LNCaP clone FGC (cell line): ENCODE measurements around the gene CLSTN2.

Experiments used
- DNase-seq: peaks from one replicate; pipeline ENCODE4 v3.0.0-alpha.2; 2011; ENCODE audit warnings: low read depth
- H3K4me3 ChIP-seq: 2 replicates; pipeline ENCODE4 v1.5.1; 2011; ENCODE audit warnings: mild to moderate bottlenecking, low read depth, low read length, control low read depth
- TF ChIP-seq, protein P1 (sequence below): IDR thresholded peaks from 2 replicates; pipeline ENCODE4 v1.5.1; 2012; ENCODE audit warnings: mild to moderate bottlenecking; ENCODE audit not compliant: control insufficient read depth, insufficient read depth; ENCODE audit errors: extremely low read depth

The CLSTN2 gene

DNA sequence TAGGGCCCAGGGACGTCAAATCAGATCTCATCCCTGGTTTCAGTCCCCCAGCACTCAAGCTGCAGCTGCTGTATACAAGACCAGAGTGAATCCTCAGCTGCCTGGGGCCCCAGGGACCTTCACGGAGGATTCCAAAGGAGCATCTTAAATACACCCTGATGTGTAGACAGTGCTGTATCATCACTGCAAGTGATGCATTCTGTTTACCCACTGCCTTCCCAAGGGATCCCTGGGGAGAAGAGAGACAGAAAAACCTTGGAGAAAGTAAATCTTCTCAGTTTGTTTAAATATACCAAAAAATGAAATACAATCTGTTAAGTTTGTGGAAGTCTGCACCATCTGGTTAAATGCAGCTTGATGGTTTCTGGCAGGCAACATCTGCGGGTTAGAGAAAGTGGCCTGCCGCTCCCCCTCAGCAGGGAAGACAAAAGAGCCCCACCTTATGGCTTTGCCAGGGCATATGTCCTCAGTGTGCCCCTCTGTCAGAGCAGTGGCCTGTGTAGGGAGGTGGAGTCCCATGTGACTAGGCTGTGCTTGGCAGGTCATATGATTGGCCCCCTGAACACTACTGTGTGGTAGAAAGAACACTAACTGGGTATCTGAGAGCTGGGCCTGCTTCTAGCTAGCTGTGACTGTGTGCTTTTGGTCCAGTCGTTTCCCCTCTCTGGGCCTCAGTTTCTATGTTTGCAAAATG is 520.7 kb downstream of the CLSTN2 start:
- no peak for DNase-seq
- no peak overlapping the region for H3K4me3 ChIP-seq
- TF ChIP-seq, protein P1, sequence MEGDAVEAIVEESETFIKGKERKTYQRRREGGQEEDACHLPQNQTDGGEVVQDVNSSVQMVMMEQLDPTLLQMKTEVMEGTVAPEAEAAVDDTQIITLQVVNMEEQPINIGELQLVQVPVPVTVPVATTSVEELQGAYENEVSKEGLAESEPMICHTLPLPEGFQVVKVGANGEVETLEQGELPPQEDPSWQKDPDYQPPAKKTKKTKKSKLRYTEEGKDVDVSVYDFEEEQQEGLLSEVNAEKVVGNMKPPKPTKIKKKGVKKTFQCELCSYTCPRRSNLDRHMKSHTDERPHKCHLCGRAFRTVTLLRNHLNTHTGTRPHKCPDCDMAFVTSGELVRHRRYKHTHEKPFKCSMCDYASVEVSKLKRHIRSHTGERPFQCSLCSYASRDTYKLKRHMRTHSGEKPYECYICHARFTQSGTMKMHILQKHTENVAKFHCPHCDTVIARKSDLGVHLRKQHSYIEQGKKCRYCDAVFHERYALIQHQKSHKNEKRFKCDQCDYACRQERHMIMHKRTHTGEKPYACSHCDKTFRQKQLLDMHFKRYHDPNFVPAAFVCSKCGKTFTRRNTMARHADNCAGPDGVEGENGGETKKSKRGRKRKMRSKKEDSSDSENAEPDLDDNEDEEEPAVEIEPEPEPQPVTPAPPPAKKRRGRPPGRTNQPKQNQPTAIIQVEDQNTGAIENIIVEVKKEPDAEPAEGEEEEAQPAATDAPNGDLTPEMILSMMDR: no peak

DNA sequence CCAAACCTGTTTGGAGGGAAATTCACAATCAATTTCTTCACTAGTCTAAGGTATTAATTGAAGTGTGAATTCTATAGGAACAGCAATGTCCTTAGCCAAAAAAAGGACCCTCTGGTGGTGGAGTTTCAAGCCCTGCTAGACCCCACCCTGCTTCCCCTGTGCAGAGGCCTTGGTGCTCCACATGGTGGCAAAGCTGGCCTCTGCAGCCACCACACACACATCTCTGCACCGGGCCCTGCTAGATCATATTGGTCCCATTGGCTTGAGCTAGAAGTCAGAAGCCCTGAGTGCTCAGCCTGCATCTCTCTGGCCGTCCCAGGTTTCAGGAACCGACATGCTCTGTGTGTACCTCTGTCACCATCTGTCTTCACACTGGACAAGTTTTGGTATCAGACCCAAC is 522.0 kb downstream of the CLSTN2 start:
- TF ChIP-seq, protein P1: no peak
- H3K4me3 ChIP-seq: no peak overlapping the region
- no peak for DNase-seq

DNA sequence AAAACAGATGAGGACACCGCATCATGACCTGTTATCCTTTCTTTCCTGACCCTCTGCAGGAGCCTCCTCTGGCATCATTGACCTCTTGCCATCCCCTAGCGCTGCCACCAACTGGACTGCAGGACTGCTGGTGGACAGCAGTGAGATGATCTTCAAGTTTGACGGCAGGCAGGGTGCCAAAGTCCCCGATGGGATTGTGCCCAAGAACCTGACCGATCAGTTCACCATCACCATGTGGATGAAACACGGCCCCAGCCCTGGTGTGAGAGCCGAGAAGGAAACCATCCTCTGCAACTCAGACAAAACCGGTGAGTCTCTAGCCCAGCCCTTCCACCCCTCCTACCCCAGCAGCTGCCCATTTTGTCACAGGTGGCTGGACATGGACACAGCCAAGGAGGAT is 524.5 kb downstream of the CLSTN2 start:
- DNase-seq: no peak
- TF ChIP-seq, protein P1: no peak

DNA sequence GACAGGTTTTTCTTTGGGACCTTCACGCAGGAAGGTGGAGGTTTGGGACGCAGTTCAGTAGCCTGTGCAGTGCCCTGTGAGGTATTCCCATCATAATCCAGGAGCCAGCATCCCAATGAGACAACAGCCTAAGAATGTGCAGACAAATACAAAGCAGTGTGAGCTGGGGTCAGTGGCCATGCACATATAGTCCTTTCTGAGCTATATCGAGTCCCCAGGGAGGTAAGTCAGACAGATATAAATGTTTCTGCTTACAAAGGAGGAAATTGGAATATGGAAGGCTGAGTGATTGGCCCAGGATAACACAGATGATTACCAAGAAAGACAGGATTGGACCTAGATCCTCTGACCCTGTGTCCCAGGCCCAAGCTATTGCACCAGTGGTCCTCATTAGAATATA is 526.3 kb downstream of the CLSTN2 start:
- no peak for DNase-seq
- H3K4me3 ChIP-seq: no peak overlapping the region
- TF ChIP-seq, protein P1: no peak

More for the DNA sequence above, 524.5 kb downstream of the CLSTN2 start:
- no peak overlapping the region for H3K4me3 ChIP-seq

DNA sequence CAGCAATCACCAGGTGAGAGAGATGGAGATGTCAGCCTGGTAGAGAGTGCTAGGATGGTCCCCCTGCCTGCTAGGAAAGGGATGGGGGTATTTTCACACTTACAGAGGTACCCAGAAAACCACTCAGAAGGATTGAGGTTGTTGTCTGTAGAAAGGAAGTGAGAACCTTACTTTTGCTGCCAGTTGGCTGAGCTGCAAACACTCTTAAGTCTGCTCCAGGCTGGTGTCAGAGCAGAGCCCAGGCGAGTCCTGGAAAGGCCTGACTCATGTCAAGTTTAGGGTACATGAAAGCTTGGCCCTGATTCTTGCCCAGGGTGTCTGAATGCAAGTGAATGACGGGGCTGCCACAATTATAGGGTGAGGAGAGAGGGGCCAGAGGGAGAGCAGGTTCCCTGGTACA is 528.4 kb downstream of the CLSTN2 start:
- TF ChIP-seq, protein P1: no peak

DNA sequence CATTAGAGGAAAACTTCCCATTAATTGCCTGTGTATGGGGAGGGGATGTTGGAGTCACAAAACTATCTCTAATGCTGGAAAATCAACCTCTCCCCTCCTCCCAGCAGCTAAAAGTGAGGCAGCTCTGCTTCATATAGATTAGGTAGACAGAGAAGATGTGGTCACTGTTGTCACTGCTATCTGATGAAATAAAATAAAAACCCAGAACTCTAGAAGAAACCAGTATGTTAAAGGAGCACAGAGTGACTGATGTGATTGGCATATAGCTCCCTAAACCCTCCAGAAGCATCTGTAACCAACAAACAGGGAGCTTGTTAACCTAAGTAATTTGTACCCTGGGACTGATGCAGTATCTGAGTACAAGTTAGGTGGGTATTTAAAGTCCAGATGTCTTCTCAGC is 531.0 kb downstream of the CLSTN2 start:
- H3K4me3 ChIP-seq: no peak overlapping the region
- DNase-seq: no peak
- TF ChIP-seq, protein P1: no peak

More for the DNA sequence above, 528.4 kb downstream of the CLSTN2 start:
- H3K4me3 ChIP-seq: no peak overlapping the region
- DNase-seq: no peak

DNA sequence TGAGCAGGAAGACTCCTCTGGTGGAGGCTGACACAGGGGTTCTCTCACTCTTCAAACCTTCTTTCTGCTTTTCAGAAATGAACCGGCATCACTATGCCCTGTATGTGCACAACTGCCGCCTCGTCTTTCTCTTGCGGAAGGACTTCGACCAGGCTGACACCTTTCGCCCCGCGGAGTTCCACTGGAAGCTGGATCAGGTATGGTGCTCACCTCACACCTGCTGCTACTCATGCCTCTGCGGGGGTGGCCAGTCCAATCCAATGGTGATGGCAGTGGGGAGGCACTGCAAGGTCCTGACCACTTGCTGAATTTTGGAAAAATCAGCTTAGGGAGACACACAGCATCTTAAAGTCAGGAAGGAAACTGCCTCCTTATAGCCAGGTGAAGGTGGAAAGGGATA is 531.5 kb downstream of the CLSTN2 start:
- TF ChIP-seq, protein P1: no peak
- no peak overlapping the region for H3K4me3 ChIP-seq
- DNase-seq: no peak
